Fibroblast of lung (primary cell): ENCODE results near the gene LDLRAD4.

Source experiments
- CTCF ChIP-seq, 2 donors: IDR thresholded peaks in 1 of 2; conservative IDR thresholded peaks in 1 of 2; 1 replicate in 1 of 2; 2 replicates in 1 of 2; pipeline ENCODE4 v1.5.1; 2011 to 2012; ENCODE audit warnings: low read length in 2 of 2, control low read depth in 1 of 2, inconsistent platforms in 1 of 2, low read depth in 1 of 2, mild to moderate bottlenecking in 1 of 2
- EZH2 ChIP-seq: IDR thresholded peaks from 2 replicates; pipeline ENCODE4 v1.5.1; 2012; ENCODE audit warnings: low read length, control low read depth, mild to moderate bottlenecking; ENCODE audit errors: missing control alignments

- TF ChIP-seq CTCF (conservative IDR thresholded peaks at IDR 0.05 in 1 of 2, IDR thresholded peaks at IDR 0.05 in 1 of 2; ENCODE audit: low read depth in 1 of 2, low read length in 2 of 2) (no peak), EZH2 (no peak)
Measured at GRCh38 chr18:13292736-13293135, 74.2 kb downstream of the LDLRAD4 start.
